CD4-positive, alpha-beta T cell treated with Interleukin-17A for 4 hours (primary cell): ENCODE measurements around the gene ZFY.
"Not testable (repeated sequence)": the region's sequence is repeated elsewhere in the genome, so short reads cannot be mapped to it uniquely, and the experiment has no call there.

Experiments
- DNase-seq: peaks from one replicate; pipeline ENCODE4 v3.0.0-alpha.2; 2020; ENCODE audit warnings: mixed read lengths

ZFY gene

DNA sequence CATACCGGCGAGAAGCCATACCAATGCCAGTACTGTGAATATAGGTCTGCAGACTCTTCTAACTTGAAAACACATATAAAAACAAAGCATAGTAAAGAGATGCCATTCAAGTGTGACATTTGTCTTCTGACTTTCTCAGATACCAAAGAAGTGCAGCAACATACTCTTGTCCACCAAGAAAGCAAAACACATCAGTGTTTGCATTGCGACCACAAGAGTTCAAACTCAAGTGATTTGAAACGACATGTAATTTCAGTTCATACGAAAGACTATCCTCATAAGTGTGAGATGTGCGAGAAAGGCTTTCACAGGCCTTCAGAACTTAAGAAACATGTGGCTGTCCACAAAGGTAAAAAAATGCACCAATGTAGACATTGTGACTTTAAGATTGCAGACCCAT, 44.1 kb downstream of the ZFY start:
- DNase-seq: no peak

DNA sequence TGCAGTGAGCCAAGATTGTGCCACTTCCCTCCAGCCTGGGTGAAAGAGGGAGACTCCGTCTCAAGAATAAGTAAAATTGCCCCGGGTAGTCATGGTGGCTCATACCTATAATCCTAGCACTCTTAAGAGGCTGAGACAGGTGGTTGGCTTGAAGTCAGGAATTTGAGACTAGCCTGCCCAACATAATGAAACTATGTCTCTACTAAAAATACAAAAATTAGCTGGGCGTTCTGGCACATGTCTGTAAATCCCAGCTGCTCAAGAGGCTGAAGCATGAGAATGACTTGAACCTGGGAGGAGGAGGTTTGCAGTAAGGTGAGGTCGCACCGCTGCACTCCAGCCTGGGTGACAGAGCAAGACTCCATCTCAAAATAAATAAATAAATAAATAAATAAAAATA, 49.3 kb downstream of the ZFY start:
- no peak for DNase-seq

DNA sequence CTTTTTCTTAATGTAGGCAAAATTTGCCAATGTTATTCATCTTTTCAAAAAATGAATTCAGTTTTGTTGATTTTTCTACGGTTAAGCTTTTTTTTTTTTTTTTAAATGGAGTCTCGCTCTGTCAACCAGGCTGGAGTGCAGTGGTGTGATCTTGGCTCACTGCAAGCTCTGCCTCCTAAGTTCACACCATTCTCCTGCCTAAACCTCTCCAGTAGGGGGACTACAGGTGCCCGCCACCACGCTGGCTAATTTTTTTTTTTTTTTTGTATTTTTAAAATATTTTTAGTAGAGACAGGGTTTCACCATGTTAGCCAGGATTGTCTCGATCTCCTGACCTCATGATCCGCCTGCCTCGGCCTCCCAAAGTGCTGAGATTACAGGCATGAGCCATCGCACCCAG, 52.0 kb downstream of the ZFY start:
- not testable (repeated sequence) for DNase-seq

DNA sequence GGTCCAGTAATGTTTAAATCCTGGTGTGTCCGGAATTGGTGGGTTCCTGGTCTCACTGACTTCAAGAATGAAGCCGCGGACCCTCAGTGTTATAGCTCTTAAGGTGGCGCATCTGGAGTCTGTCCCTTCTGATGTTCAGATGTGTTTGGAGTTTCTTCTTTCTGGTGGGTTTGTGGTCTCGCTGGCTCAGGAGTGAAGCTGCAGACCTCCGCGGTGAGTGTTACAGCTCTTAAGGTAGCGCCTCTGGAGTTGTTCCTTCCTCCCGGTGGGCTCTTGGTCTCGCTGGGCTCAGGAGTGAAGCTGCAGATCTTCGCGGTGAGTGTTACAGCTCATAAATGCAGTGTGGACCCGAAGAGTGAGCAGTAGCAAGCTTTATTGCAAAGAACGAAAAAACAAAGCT, 62.2 kb downstream of the ZFY start:
- DNase-seq: not testable (repeated sequence)

DNA sequence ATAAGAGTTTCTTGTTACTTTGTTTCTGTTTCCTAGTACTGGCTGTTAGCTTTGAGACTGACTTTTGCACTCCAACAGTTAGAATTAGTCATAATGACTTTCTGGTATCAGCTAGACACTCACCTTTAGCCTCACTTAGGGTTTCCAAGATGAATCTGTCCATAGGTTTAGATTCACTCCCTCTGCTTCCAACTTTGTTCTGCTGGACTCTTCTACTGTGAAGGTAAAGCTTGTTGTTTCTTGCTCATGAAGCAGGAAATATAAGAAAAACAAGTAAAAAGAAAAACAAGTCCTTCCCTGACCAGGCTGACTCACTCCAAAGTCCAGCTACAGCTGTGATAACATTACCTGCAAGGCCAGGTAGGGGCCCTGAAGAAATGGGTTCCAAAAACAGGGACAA, 67.0 kb downstream of the ZFY start:
- no peak for DNase-seq

DNA sequence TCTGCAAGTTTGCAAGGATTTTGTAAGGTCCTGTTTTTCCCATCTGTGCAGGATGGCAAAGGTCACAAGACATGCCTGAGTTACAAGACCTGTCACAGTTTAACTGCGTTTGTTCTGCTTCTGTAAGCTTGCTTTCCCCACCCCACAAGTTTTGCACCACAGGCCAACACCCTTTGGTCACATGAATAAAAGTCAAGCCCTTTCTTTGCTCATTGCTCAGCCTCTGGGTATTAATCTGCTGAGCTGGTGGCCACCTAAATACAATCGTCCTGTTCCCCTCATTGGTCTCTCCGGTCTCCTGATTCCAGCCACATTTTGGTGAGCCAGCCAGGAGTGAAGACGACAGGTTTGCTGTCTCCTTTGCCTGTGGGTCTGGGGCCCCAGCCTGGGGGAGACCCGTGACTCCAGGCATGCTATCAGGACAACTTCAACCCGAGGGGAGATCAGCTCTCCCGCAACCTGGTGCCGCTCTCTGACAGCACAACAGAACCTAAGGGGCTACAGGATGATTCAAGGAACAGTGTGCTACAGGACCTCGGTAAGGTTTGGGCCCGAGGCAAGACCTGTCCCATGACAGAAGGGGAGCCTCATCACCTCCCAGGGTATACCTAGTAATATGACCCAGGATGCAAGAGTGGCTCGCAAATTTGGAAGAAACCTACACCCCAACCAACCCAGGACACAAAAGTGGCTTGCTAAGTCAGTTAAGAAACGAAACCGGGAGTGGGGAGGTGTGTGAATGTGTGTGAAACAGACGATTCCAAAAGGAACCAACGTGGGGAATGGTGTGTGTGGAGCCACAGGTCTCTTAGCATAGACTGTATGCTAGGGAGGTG, 67.7 kb downstream of the ZFY start:
- no peak for DNase-seq

DNA sequence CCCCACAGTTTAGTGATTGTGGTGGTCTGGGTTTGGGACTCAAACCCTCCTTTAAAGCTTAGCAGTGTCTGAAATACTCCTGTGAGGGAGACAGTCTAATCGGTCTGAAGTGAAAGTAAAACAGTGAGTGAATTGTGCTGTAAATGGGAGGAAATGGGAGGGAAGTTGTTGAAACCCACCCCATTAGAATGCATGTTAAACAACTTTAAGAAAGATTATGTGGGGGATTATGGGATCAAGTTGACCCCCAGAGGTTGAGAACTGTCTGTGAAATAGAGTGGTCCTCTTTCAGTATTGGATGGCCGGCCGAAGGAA, 68.3 kb downstream of the ZFY start:
- DNase-seq: no peak

DNA sequence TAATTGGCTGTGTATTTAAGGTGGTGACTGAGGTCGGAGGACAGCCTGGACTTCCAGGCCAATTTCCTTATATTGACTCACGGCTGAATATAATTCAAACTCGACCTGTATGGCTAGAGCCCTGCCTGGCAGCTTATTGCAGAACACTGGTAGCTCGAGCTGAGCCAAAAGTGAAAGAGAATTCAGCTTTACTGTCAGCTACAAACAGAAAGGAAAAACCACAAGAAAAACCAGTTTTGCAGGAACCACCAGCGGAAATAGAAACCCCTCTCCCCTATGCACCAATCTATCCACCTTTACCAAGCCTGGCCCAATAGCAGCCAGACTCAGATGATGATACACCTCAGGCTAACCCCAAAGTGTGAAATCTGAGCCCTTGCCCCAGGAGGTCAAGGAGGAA, 68.7 kb downstream of the ZFY start:
- no peak for DNase-seq

DNA sequence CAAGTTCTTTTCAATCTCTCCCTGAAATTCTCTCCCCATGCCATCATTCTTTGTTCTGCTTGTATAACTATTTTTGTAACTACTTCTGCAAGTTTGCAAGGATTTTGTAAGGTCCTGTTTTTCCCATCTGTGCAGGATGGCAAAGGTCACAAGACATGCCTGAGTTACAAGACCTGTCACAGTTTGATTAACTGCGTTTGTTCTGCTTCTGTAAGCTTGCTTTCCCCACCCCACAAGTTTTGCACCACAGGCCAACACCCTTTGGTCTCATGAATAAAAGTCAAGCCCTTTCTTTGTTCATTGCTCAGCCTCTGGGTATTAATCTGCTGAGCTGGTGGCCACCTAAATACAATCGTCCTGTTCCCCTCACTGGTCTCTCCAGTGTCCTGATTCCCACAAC, 70.8 kb downstream of the ZFY start:
- not testable (repeated sequence) for DNase-seq

DNA sequence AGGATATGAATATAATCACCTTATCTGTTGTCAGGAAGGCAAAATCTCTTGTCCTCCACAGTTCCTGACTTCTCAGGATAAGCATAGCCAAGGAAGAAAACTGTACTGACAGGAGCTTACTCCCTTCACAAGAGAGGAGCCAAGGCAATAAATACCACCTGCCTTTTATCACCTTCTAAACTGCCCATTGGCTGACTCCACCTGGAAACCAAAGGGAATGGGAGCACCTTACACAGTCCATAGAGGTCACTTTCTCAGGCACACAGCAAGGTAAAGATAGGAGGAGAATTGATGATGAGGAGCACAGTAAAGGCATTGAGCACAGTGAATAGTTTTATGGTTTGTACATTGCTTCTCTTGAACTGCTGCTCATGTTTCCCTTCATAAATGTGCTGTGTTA, 72.8 kb downstream of the ZFY start:
- DNase-seq: no peak

DNA sequence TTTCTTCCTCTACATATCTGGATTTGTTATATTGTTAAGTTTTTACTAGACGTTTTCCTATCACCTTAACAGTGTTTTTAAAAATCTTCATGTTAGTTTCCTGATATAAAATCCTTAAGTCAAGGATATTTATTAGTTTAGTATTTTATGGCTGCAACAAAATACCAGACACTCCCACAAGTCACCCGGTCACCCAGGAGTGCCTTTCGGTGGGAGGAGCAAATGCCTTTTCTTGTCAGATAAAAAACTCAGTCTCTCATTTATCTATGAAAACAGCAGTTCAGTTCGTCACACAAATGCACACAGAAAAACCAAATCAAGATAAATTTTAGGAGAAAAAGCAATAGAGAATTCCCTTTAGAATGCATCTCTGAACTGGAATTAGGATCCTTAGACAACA, 77.0 kb downstream of the ZFY start:
- no peak for DNase-seq

DNA sequence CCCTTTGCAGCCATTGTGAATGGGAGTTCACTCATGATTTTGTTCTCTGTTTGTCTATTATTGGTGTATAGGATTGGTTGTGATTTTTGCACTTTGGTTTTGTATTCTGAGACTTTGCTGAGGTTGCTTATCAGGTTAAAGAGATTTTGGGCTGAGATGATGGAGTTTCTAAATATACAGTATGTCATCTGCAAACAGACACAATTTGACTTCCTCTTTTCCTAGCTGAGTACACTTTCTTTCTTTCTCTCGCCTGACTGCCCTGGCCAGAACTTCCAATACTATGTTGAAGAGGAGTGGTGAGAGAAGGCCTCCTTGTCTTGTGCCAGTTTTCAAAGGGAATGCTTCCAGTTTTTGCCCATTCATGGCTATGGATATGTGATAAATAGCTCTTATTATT, 81.4 kb downstream of the ZFY start:
- DNase-seq: no peak

DNA sequence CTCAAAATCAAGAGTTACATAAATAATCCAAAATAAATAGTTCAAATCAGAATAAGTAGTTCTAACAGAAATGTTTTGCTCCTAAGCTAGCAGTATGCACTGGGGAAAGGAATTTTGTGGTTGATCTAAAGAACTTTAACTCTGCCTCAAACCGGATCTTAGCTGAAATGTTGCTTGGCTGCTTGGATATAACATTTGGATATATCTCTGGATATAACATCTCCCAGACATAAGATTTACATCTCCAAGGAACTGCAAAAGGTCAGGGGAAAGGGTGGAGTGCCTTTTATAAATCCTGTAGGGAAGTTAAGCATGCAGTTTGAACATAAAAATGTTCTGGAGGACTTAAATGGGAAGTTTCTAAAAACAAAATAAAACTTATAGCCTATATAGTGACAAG, 83.4 kb downstream of the ZFY start:
- no peak for DNase-seq

DNA sequence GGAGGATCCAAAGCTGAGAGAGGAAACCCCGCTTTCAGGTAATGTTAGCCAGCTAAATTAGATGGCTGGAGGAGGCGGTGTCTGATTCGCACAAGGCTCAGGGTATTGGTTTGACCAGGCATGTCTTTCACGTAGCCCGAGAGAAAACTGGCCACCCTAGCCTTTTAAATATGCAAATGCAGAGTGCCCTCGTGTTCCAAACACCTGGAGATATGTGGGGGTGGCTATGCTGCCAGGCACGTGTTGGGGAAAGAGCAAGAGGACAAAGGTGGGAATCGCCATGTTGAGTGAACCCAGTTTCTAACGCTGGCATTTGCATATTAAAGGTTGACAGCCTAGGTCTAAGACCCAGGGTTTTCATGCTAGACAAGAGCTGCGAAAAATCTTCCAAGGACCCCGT, 84.4 kb downstream of the ZFY start:
- no peak for DNase-seq

DNA sequence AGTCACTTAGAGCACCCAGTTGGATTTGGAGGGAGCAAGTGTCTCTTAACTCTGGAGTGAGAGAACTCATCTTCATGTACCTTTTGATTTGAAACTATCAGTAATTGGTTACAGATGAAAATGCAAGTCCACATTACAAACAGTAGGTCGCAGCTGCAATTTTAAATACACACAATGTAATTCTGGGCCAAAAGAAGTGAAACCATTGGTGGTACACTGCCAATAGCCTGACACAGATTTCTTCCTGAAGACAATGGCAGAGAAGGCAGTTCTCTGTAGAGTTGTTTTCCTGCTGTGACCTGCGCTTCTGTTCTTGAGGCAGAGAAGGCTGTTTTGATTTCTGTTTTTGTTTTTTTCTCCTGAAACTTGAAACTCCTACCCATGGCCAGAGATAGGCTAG, 86.0 kb downstream of the ZFY start:
- no peak for DNase-seq

DNA sequence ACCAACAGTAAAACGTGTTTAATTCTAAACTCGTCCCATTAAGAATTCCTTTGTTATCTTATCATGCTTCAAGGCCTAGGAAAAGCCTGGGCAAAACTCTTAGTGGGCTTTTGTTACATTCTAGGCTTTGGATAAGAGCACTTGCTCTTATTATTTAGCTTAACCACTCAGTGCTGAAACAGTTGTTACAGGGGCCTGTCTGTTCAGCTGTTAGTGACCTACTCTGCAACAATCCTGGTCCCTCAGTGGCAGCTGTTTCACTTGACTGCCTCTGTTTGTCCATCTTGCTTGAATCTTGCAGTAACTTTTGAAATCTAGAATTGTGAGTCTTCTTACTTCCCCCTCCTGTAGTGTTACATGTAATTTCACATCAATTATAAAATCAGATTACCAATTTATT, 88.4 kb downstream of the ZFY start:
- no peak for DNase-seq

DNA sequence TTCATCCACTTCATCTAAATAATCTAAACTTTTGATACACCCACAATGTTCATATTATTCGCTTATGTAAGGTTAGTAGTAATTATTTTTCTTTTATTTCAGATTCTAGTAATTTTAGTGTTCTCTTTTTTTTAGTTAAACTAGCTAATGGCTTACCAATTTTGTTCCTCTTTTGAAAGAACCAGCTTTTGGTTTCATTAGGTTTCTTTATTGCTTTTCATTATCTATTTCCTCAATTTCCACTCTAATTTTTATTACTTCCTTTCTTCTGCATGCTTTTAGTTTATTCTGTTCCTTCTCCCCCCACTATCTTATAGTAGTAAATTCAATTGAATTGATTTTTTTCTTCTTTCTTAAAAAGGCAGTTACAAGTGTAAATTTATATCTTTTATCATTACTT, 90.2 kb downstream of the ZFY start:
- no peak for DNase-seq
